SIG-M5 treated with dmso at 0.1 percent for 504 hours (cell line): Measurements from ENCODE around the gene RAB8B.
A peak's percentile ranks its signal among the peaks of the same experiment; 100 is the strongest.
"Not testable (repeated sequence)": the region's sequence is repeated elsewhere in the genome, so short reads cannot be mapped to it uniquely, and the experiment has no call there.

Experiments
- DNase-seq: peaks from one replicate; lab custom pipeline; 2025; ENCODE audit not compliant: unreplicated experiment; lab: John Stamatoyannopoulos, UW

The RAB8B gene

GRCh38 chr15:63203451-63204090, 14.2 kb downstream of the RAB8B start:
- DNase-seq: no peak

- DNase-seq: no peak
Measured at GRCh38 chr15:63206079-63206478, 16.7 kb downstream of the RAB8B start.

GRCh38 chr15:63208824-63209223, 19.4 kb downstream of the RAB8B start:
- not testable (repeated sequence) for DNase-seq

- no peak for DNase-seq
Measured at GRCh38 chr15:63210151-63211091, 21.0 kb downstream of the RAB8B start.

GRCh38 chr15:63211092-63211490, 21.7 kb downstream of the RAB8B start:
- no peak for DNase-seq

- no peak for DNase-seq
Measured at GRCh38 chr15:63211549-63211948, 22.1 kb downstream of the RAB8B start.

GRCh38 chr15:63212050-63213004, 22.9 kb downstream of the RAB8B start:
- DNase-seq: peak; percentile 48

- DNase-seq: no peak
Measured at GRCh38 chr15:63218100-63218808, 28.8 kb downstream of the RAB8B start.

GRCh38 chr15:63219196-63219710, 29.8 kb downstream of the RAB8B start:
- no peak for DNase-seq

- DNase-seq: no peak
Measured at GRCh38 chr15:63221346-63221745, 31.9 kb downstream of the RAB8B start.

GRCh38 chr15:63223463-63223862, 34.1 kb downstream of the RAB8B start:
- DNase-seq: no peak

- no peak for DNase-seq
Measured at GRCh38 chr15:63225381-63225780, 36.0 kb downstream of the RAB8B start.

- no peak for DNase-seq
Measured at GRCh38 chr15:63226155-63226883, 36.9 kb downstream of the RAB8B start.

GRCh38 chr15:63226966-63227401, 37.6 kb downstream of the RAB8B start:
- DNase-seq: no peak

GRCh38 chr15:63227689-63228088, 38.3 kb downstream of the RAB8B start:
- DNase-seq: no peak

- no peak for DNase-seq
Measured at GRCh38 chr15:63231206-63231605, 41.8 kb downstream of the RAB8B start.

GRCh38 chr15:63231706-63232105, 42.3 kb downstream of the RAB8B start:
- peak; percentile 14 for DNase-seq

- no peak for DNase-seq
Measured at GRCh38 chr15:63232405-63232804, 43.0 kb downstream of the RAB8B start.

- DNase-seq: no peak
Measured at GRCh38 chr15:63232943-63233342, 43.5 kb downstream of the RAB8B start.
